Right renal cortex interstitium (tissue), 3 donors: ENCODE results near the gene LYRM9. TPM values are rescaled to one million over a fixed set of nuclear protein-coding genes. Genes with fewer than 3 reads are reported as not detected.
"Not testable (repeated sequence)": the region's sequence is repeated elsewhere in the genome, so short reads cannot be mapped to it uniquely, and the experiment has no call there.

Source experiments
- DNase-seq, 3 donors: peaks; one replicate each; pipeline ENCODE4 v3.0.0-alpha.2; 2013; ENCODE audit warnings: low read depth in 3 of 3, low spot score in 2 of 3
- polyA plus RNA-seq, 3 donors: library from polyadenylated mRNA; unstranded; fragments of 120-200 nt; gene quantifications; one replicate each; pipeline ENCODE4 v1.2.1, GENCODE V29; 2013; ENCODE audit not compliant: insufficient read length in 3 of 3

Gene LYRM9
- polyA plus RNA-seq, 3 donors: 19.4 to 21.6 (median 21.5) TPM

DNA sequence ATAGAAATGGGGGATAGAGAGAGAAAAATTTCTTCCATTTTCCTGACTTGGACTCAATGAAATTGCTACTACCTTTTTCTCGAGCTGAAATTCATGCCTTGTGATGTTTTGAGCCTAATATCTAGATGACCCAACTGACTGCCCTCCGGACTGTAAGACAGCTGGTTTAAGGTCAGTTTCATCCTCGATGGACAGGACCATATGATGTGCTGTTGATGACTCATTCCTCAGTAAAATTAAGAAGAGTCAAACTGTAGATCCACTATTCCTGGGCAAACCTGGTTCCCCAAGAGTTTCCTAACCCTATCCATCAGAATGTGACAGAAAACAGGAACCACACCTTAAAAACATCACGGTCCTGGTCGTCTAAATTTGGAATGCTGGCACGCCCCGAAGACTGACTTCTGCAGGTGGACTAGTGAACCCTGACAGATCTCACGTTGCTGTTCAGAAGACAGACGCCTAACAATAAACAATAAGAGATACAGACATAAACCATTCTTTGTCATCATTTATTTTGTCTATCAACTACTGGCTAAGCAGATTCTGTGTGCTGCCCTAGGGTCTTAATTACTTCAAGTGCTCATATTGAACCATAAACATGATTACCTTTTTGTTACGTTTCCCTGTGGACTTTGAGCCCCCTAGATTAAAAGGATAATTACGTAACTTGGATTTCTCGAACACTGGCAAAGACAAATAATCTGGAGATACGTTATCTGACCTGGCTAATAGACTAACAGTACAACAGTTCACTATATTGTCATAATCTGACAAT is 47.7 kb downstream of the LYRM9 start:
- DNase-seq: no peak

DNA sequence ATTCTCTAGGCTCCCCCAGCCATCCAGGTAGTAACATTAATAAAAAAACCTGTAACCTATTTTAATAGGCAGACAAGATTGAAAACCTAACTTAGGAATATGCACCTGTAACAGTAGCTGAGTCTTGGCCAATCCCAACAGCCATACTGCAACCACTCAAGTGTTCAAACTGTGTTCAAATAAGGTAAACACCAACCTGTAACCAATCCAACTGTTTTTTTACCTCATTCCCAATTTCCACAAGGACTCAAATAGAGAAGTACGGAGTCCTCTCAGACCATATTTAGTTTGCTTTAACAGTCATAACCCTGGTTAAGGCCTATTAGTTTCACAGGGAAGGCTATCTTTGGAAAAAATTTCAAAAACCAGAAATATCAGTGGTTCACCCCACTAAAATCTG is 52.5 kb downstream of the LYRM9 start:
- no peak for DNase-seq

DNA sequence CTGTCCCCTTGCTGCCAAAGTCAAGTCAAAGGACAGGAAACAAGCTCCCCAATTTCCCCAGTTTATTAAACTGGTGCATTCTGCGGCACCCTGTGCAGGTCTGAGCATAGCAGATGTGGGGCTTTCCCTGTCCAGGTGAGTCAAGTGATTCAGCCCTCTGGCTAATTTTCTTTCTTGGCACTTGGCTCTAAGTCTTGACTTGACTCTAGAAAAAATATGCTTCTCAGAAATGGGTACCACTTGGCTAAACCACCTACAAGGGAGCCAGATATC is 52.8 kb downstream of the LYRM9 start:
- DNase-seq: not testable (repeated sequence)

DNA sequence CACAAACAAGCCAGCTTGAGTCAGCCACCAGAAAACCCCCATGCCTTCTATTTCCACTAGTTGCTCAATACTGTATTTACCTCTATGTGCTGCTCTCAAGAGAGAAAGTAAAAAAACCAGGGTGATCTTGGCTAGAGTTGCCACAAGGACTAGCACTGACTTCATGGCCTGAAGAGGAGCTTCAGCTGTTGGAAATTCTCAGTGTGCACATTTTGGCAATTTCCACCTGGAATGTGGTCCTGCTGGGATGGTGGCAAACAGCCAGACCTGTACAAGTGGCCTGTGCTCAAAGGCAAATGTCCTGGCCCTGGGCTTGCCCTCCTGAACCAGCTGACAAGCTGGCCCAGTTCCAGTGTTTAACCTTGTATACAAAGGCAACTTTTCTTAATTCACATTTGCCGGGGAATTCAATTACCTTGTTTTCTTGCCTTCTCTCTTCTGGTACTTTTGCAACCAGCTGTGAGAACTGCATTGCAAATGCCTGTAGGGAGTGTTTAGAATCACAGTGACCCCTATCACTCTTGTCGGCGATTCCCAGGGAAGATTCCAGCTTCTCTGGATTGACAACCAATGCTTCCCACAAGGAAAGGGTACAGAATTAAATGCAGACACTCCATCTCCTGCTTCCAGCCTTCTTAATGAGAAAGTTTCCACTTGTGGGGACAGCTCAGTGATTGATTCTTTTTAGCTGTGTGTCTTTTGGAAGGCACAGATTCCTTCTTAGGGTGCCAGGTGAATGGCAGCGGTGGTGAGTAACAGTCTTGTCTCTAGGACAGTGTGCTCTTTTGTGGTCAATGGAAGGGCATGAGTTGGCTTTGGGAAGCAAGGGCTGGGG is 53.4 kb downstream of the LYRM9 start:
- not testable (repeated sequence) for DNase-seq

DNA sequence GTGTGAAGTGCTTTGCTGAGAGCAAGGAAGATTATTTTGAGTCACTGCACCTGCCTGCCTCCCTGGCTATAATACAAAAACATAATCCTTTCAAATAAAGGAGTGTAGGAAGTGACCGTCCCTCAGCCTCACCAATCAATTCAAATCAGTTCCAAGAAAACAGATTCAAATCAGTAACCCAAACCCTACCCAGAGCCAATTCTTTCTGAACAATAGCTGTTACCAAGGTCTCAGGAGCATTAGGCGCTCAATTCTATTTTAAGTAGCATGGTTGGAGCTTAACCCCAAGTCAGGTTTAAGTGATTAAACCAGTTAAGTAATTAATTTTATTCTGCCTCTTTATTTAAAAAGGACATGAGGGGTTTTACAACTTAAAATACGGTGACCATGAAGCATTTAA is 54.6 kb downstream of the LYRM9 start:
- DNase-seq: not testable (repeated sequence)

DNA sequence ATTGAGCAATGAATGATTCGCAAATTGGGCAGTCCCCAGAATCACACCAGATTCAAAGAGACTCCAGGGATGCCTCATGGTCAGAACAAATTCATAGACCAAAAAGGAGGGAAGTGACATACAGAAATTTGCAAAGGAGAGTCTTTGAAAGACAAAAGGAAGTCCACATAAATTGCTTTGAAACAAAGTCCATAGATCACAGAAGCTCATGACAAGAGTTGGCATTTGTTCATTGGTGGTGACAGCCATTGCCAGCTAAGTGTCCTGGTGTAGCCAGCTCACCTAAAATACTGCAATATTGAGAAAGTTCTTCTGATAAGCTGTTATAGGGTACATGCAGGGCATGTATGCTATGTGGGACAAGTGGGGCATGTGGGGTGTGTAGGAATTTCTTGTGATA is 55.4 kb downstream of the LYRM9 start:
- DNase-seq: not testable (repeated sequence)

DNA sequence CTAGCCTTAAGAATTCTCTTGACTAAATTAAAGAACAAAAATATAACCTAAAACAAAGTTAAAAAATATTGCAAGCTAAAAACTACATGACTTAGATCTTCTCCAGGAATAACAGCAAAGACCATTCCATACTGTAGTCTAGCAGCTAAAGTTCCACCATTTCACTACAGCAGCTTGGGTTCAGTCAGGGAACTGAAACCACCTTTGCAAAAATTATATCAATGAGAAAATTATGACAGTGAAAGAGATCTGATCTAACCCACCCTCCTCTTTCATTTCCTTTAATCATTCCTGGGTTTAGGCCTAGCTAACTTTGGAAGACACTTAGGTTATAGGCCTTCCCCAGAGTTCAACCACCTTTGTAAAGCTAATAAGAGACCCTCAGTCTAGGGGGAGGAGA is 56.5 kb downstream of the LYRM9 start:
- no peak for DNase-seq

DNA sequence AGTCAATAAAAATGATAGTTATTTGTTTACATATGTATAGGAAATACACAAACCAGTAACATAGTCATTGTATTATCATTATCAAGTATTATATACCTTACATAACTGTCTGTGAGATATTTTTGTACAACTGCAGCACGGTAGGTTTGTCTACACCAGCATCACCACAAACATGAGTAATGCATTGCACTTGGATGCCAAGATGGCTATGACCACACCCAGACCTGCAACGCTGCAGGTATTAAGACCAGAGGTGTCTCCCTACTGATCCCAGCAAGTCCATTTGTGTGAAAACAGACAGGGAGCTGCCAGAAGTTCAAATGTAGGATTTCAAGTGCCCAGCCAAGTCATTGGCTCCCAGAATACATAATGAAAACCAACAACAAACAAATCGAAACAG is 58.6 kb downstream of the LYRM9 start:
- no peak for DNase-seq

DNA sequence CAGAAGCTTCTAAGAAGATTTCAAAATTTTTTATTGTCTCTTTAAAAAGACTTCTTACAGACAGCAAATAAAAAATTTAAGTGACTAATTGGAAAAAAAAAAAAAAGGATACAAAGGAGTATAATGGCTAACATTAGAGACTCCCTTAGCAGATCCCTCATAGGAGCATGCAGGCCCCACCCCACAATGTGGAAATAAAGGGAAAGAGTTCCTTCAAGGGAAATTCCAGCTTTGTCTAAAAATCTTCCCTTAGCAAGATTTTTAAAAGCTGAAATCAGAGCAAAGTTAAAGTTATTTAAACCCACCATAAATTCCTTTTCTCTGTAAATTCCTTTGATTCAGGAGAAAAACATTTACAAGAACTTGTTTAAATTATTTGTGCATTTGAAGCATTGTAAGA is 60.3 kb downstream of the LYRM9 start:
- no peak for DNase-seq

DNA sequence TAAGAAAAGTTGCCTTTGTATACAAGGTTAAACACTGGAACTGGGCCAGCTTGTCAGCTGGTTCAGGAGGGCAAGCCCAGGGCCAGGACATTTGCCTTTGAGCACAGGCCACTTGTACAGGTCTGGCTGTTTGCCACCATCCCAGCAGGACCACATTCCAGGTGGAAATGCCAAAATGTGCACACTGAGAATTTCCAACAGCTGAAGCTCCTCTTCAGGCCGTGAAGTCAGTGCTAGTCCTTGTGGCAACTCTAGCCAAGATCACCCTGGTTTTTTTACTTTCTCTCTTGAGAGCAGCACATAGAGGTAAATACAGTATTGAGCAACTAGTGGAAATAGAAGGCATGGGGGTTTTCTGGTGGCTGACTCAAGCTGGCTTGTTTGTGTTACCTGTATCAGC is 63.3 kb downstream of the LYRM9 start:
- not testable (repeated sequence) for DNase-seq

DNA sequence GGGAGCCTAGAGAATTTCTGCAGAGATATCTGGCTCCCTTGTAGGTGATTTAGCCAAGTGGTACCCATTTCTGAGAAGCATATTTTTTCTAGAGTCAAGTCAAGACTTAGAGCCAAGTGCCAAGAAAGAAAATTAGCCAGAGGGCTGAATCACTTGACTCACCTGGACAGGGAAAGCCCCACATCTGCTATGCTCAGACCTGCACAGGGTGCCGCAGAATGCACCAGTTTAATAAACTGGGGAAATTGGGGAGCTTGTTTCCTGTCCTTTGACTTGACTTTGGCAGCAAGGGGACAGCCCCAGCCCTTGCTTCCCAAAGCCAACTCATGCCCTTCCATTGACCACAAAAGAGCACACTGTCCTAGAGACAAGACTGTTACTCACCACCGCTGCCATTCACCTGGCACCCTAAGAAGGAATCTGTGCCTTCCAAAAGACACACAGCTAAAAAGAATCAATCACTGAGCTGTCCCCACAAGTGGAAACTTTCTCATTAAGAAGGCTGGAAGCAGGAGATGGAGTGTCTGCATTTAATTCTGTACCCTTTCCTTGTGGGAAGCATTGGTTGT is 63.9 kb downstream of the LYRM9 start:
- not testable (repeated sequence) for DNase-seq

Other genes starting within 250 kb of the LYRM9 start
- 1 to 10 TPM; 1.8 to 2.6 (median 1.8) TPM for gene NOS2, start 92.8 kb downstream of the LYRM9 start, polyA plus RNA-seq
- 10 to 100 TPM; 51.5 to 53.8 (median 51.5) TPM for gene NLK, start 149.3 kb upstream of the LYRM9 start, polyA plus RNA-seq